ENCODE results near the gene CAMKMT. TPM values are rescaled to one million over a fixed set of nuclear protein-coding genes. Genes with fewer than 3 reads are reported as not detected.

The CAMKMT gene
- total RNA-seq, 6 experiments from 2014 or later, result 5.1 to 8.6 (median 7.0) TPM

- H3K36me3 Mint-ChIP-seq (ENCODE audit: low read depth), result no peaks in the 10 kb centered on the region
- H3K27ac Mint-ChIP-seq, result peak overlapping the region; percentile 70
- no peaks in the 10 kb centered on the region for H3K9me3 Mint-ChIP-seq
- H3K27me3 Mint-ChIP-seq (ENCODE audit: insufficient read depth), result no peaks in the 10 kb centered on the region
- DNase-seq, result peak; percentile 55
- TF ChIP-seq, protein P1, sequence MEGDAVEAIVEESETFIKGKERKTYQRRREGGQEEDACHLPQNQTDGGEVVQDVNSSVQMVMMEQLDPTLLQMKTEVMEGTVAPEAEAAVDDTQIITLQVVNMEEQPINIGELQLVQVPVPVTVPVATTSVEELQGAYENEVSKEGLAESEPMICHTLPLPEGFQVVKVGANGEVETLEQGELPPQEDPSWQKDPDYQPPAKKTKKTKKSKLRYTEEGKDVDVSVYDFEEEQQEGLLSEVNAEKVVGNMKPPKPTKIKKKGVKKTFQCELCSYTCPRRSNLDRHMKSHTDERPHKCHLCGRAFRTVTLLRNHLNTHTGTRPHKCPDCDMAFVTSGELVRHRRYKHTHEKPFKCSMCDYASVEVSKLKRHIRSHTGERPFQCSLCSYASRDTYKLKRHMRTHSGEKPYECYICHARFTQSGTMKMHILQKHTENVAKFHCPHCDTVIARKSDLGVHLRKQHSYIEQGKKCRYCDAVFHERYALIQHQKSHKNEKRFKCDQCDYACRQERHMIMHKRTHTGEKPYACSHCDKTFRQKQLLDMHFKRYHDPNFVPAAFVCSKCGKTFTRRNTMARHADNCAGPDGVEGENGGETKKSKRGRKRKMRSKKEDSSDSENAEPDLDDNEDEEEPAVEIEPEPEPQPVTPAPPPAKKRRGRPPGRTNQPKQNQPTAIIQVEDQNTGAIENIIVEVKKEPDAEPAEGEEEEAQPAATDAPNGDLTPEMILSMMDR (IDR thresholded peaks at IDR 0.05), result no peak
- no peak overlapping the region for H3K4me3 Mint-ChIP-seq
- H3K4me1 Mint-ChIP-seq (ENCODE audit: low read depth), result peaks cover 29% of the 10 kb centered on the region
Measured at GRCh38 chr2:44543773-44544725, 182.3 kb downstream of the CAMKMT start.

GRCh38 chr2:44545005-44545404 is 183.3 kb downstream of the CAMKMT start:
- TF ChIP-seq, protein P1 (IDR thresholded peaks at IDR 0.05), result no peak
- H3K27ac Mint-ChIP-seq, result no peak overlapping the region

DNA sequence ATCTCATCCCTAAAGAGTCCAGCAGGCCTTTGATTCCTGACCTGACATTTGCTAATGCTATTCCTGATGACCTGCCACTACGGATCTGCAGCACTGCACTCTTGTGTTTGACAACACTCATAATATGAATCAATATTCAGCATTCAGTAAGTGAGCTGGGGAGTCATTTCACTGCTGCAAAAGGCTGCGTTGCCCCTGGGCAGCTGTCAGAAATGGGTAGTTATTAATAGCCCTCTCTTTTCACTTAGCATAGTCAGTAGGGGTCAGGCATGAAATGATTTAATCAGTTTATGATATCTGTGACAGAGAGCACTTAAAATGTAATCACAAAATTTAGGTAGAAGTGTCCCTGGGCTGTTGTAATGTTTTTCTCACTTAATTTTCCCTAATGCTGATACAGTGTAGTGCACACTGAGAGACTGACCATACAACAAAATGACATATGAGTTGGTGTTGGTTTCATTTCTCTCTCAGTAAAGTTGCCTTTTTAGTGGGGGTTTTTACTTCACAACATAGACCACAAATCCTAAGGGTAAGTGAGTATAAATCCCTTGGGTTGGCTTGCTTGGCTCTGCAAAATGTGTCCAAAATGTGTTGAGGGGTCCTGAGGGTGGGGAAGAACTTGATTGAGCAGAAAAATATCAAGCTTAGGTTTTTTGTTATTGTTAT is 184.8 kb downstream of the CAMKMT start:
- H3K27ac Mint-ChIP-seq, result no peak overlapping the region
- no peaks in the 10 kb centered on the region for H3K27me3 Mint-ChIP-seq (ENCODE audit: insufficient read depth)
- TF ChIP-seq, protein P1 (IDR thresholded peaks at IDR 0.05), result no peak
- peaks cover 54% of the 10 kb centered on the region for H3K4me1 Mint-ChIP-seq (ENCODE audit: low read depth)
- no peaks in the 10 kb centered on the region for H3K9me3 Mint-ChIP-seq
- no peak overlapping the region for H3K4me3 Mint-ChIP-seq
- no peak for DNase-seq
- H3K36me3 Mint-ChIP-seq (ENCODE audit: low read depth), result no peaks in the 10 kb centered on the region

More at GRCh38 chr2:44545005-44545404, 183.3 kb downstream of the CAMKMT start:
- no peak for DNase-seq
- Mint-ChIP-seq H3K4me3 (no peak overlapping the region), H3K36me3 (ENCODE audit: low read depth) (no peaks in the 10 kb centered on the region), H3K9me3 (no peaks in the 10 kb centered on the region), H3K4me1 (ENCODE audit: low read depth) (peaks cover 38% of the 10 kb centered on the region), H3K27me3 (ENCODE audit: insufficient read depth) (no peaks in the 10 kb centered on the region)

GRCh38 chr2:44547718-44548117 is 186.0 kb downstream of the CAMKMT start:
- Mint-ChIP-seq H3K27ac (no peak overlapping the region), H3K4me3 (no peak overlapping the region), H3K36me3 (ENCODE audit: low read depth) (no peaks in the 10 kb centered on the region), H3K4me1 (ENCODE audit: low read depth) (peaks cover 58% of the 10 kb centered on the region), H3K27me3 (ENCODE audit: insufficient read depth) (no peaks in the 10 kb centered on the region), H3K9me3 (no peaks in the 10 kb centered on the region)
- DNase-seq, result no peak
- TF ChIP-seq, protein P1 (IDR thresholded peaks at IDR 0.05), result no peak

GRCh38 chr2:44548221-44549098 is 186.7 kb downstream of the CAMKMT start:
- H3K4me3 Mint-ChIP-seq, result peak overlapping the region; percentile 74
- no peak for DNase-seq
- no peaks in the 10 kb centered on the region for H3K36me3 Mint-ChIP-seq (ENCODE audit: low read depth)
- no peaks in the 10 kb centered on the region for H3K9me3 Mint-ChIP-seq
- H3K27ac Mint-ChIP-seq, result peak overlapping the region; percentile 74
- TF ChIP-seq, protein P1 (IDR thresholded peaks at IDR 0.05), result no peak
- no peaks in the 10 kb centered on the region for H3K27me3 Mint-ChIP-seq (ENCODE audit: insufficient read depth)
- H3K4me1 Mint-ChIP-seq (ENCODE audit: low read depth), result peaks cover 65% of the 10 kb centered on the region
